GM12874 (cell line): ENCODE measurements around the gene CYP2D6.
"Not testable (repeated sequence)": the region's sequence is repeated elsewhere in the genome, so short reads cannot be mapped to it uniquely, and the experiment has no call there.

ENCODE experiments used
- TF ChIP-seq, protein P1 (sequence below): IDR thresholded peaks from 2 replicates; pipeline ENCODE4 v1.5.1; 2011; ENCODE audit warnings: low read depth, mild to moderate bottlenecking, control low read depth, low read length, moderate library complexity; ENCODE audit not compliant: insufficient read depth

The CYP2D6 gene

GRCh38 chr22:42130639-42131431 lies at the start of gene CYP2D6:
TSS of gene CYP2D6 (minus strand) at chr22:42130810. CDS start at chr22:42130791, 19 bp downstream.
- TF ChIP-seq, protein P1, sequence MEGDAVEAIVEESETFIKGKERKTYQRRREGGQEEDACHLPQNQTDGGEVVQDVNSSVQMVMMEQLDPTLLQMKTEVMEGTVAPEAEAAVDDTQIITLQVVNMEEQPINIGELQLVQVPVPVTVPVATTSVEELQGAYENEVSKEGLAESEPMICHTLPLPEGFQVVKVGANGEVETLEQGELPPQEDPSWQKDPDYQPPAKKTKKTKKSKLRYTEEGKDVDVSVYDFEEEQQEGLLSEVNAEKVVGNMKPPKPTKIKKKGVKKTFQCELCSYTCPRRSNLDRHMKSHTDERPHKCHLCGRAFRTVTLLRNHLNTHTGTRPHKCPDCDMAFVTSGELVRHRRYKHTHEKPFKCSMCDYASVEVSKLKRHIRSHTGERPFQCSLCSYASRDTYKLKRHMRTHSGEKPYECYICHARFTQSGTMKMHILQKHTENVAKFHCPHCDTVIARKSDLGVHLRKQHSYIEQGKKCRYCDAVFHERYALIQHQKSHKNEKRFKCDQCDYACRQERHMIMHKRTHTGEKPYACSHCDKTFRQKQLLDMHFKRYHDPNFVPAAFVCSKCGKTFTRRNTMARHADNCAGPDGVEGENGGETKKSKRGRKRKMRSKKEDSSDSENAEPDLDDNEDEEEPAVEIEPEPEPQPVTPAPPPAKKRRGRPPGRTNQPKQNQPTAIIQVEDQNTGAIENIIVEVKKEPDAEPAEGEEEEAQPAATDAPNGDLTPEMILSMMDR, result not testable (repeated sequence)

DNA sequence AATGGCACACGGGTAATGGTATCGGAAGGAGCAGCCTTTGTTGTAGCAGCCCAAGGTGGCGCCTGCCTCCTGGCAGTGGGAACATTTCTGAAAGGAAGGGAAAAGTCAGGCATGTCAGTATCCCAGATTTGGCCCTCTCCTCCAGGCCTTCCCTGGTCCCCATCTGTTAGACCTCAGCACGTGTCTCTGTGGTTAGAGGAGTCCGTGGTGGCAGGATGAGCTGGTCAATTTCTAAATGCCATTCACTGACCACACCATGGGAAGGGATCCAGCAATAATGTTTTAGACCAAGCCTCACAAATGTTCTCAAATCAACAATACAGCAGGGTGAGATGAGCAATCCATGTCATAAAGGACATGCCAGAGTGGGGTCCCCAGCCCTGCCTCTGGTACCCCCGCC lies 49.0 kb upstream of the CYP2D6 start:
- TF ChIP-seq, protein P1, result no peak

- TF ChIP-seq, protein P1, result no peak
Measured at GRCh38 chr22:42178910-42179519, 48.4 kb upstream of the CYP2D6 start.

- TF ChIP-seq, protein P1, result no peak
Measured at GRCh38 chr22:42177891-42178336, 47.3 kb upstream of the CYP2D6 start.

DNA sequence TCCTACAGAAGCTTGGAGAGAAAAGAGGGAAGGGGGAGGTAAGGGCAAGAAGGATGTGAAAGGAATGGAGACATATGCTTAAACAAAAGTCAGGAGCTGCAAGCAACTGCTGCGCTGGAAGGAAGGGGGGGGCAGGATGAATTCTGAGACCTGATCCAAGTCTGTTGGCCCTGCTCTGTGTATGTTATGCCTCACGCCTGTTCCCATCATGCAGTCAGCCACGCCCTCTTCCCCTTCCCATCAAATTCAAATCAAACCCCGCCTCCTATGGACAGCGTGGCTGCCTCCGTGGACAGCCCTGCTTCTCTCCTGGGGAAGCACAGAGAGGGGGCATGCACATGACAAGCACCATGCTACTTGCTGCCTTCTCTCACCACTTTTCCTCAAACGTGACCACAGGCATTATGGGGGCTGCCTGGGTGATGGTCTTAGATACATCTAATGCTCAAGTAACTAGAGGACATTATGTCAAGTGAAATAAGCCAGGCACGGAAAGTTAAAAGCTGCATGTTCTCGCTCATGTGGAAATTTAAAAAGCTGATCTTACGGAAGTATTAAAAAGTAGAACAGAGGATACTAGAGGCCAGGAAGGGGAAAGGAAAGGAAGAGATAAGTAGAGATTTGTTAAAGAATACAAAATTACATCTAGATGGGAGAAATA lies 45.8 kb upstream of the CYP2D6 start:
- TF ChIP-seq, protein P1, result no peak

GRCh38 chr22:42174062-42174461 lies 43.5 kb upstream of the CYP2D6 start:
- TF ChIP-seq, protein P1, result no peak
